Common myeloid progenitor, CD34-positive (primary cell): ENCODE measurements around the gene IL36B.
A peak's percentile ranks its signal among the peaks of the same experiment; 100 is the strongest.

Experiments used
- CTCF ChIA-PET: fragments of 350-600 bp; sonication (Branson Sonifier 250); formaldehyde crosslinking; loops from one replicate; lab custom pipeline; 2021; ENCODE audit warnings: antibody characterized with exemption; lab: Charles Lee
- POLR2A ChIA-PET: fragments of 350-600 bp; sonication (Branson Sonifier 250); formaldehyde crosslinking; loops from one replicate; lab custom pipeline; 2021; ENCODE audit warnings: antibody characterized with exemption; lab: Charles Lee
- DNase-seq, 3 donors: peaks; one replicate each; pipeline versions ENCODE4 v3.0.0 to v3.0.0-alpha.2; 2013
- H3K27ac ChIP-seq, 2 experiments: 1 replicate in 1 of 2; 2 replicates in 1 of 2; pipeline ENCODE4 v1.7.0; 2013; ENCODE audit warnings: inconsistent platforms in 2 of 2, low read length in 2 of 2, mild to moderate bottlenecking in 2 of 2, low read depth in 1 of 2, moderate library complexity in 1 of 2; ENCODE audit not compliant: severe bottlenecking in 2 of 2, insufficient read depth in 1 of 2, poor library complexity in 1 of 2
- H3K27me3 ChIP-seq, 5 experiments: replicated peaks in 2 of 5; 1 replicate in 3 of 5; 2 replicates in 2 of 5; pipeline versions ENCODE4 v1.6.1 to v1.7.0; 2013; ENCODE audit warnings: low read length in 4 of 5, mild to moderate bottlenecking in 2 of 5, moderate library complexity in 2 of 5, inconsistent platforms in 1 of 5; ENCODE audit not compliant: insufficient read depth in 5 of 5, control insufficient read depth in 4 of 5
- H3K36me3 ChIP-seq, 4 experiments: 1 replicate in 2 of 4; 2 replicates in 2 of 4; pipeline versions ENCODE4 v1.6.1 to v1.7.0; 2013; ENCODE audit warnings: low read length in 3 of 4, control low read depth in 1 of 4, mild to moderate bottlenecking in 1 of 4; ENCODE audit not compliant: control insufficient read depth in 4 of 4, insufficient read depth in 4 of 4
- H3K4me1 ChIP-seq, 4 experiments: 1 replicate in 3 of 4; 2 replicates in 1 of 4; pipeline versions ENCODE4 v1.6.1 to v1.7.1; 2013; ENCODE audit warnings: low read length in 3 of 4, mild to moderate bottlenecking in 3 of 4, control low read depth in 1 of 4, inconsistent platforms in 1 of 4, moderate library complexity in 1 of 4; ENCODE audit not compliant: control insufficient read depth in 4 of 4, insufficient read depth in 4 of 4; ENCODE audit errors: control extremely low read depth in 1 of 4
- H3K4me3 ChIP-seq, 7 experiments: 1 replicate in 4 of 7; 2 replicates in 3 of 7; pipeline versions ENCODE4 v1.5.1 to v1.7.0; 2013; ENCODE audit warnings: mild to moderate bottlenecking in 7 of 7, low read length in 6 of 7, moderate library complexity in 6 of 7, inconsistent platforms in 2 of 7, low read depth in 2 of 7, control low read depth in 1 of 7; ENCODE audit not compliant: insufficient read depth in 4 of 7, control insufficient read depth in 1 of 7; ENCODE audit errors: extremely low read depth in 1 of 7
- H3K9me3 ChIP-seq, 5 experiments: 1 replicate in 4 of 5; 2 replicates in 1 of 5; pipeline versions ENCODE4 v1.6.1 to v1.7.1; 2013; ENCODE audit warnings: low read length in 4 of 5, mild to moderate bottlenecking in 2 of 5, inconsistent platforms in 1 of 5, low read depth in 1 of 5, moderate library complexity in 1 of 5; ENCODE audit not compliant: control insufficient read depth in 4 of 5, insufficient read depth in 2 of 5; ENCODE audit errors: control extremely low read depth in 1 of 5
- WGBS: methylation state at CpG from one replicate; pipeline ENCODE4 v1.1.5; 2013; ENCODE audit not compliant: insufficient coverage; 5-methylcytosine and 5-hydroxymethylcytosine counted together

IL36B gene

DNA sequence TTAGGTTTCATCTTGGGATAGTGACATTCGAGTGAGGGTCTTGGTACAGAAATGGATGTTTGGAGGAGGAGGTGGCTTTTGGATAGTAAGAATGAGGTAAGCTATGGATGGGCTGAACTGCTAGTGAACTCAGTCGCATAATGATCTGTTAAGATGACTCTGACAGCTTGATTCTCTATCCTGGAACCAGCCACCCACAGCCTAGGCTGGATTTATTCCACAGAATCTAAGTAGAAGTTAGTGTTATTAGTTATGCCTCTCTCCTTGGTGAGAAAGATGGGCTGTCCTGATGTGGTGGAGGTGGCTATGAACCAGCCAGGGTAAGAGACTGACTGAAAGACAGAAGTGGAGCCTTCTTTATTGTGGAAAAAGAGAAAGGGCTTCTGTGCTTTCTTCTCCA, 25.0 kb downstream of the IL36B start:
- H3K36me3 ChIP-seq = no peaks in the 10 kb centered on the region
- no peaks in the 10 kb centered on the region for H3K4me1 ChIP-seq
- no peak overlapping the region for H3K27ac ChIP-seq
- DNase-seq = no peak
- no peaks in the 10 kb centered on the region for H3K9me3 ChIP-seq
- WGBS = 91% methylated on average over 1 of the region's 2 CpGs
- ChIA-PET CTCF (interaction anchor here (0.6 kb wide), 1 partner anchor 14 kb away, joined by 3 read pairs; no protein-coding TSS in a partner anchor), POLR2A (no interaction called here)
- H3K27me3 ChIP-seq = peaks cover 0 to 11% (median 6%) of the 10 kb centered on the region in 5 experiments
- H3K4me3 ChIP-seq = no peak overlapping the region

DNA sequence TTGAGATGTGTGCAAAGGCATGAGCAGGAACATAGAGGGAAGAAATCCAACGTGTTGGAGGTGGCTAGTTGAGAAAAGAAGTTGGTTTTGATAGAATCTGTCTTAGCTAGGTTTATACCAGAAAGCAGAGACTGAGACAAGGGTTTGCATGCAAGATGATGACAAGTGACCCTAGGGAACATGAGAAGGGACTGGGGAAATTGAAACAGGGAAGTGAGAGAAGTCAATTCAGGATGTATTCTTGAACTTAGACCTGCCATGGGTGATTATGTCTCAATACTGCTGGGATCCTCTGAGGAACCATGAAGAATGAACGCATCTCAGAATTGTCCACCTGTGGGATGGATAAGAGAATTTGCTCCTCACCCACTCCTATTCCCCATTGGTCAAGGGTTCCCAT, 26.9 kb downstream of the IL36B start:
- H3K4me3 ChIP-seq = no peak overlapping the region
- ChIA-PET POLR2A (no interaction called here), CTCF (no interaction called here)
- no peaks in the 10 kb centered on the region for H3K9me3 ChIP-seq
- H3K4me1 ChIP-seq = no peaks in the 10 kb centered on the region
- H3K36me3 ChIP-seq = no peaks in the 10 kb centered on the region
- DNase-seq = no peak
- peaks cover 0 to 10% (median 4%) of the 10 kb centered on the region in 5 experiments for H3K27me3 ChIP-seq
- no peak overlapping the region for H3K27ac ChIP-seq
- WGBS = 56% methylated on average over 1 of the region's 2 CpGs

DNA sequence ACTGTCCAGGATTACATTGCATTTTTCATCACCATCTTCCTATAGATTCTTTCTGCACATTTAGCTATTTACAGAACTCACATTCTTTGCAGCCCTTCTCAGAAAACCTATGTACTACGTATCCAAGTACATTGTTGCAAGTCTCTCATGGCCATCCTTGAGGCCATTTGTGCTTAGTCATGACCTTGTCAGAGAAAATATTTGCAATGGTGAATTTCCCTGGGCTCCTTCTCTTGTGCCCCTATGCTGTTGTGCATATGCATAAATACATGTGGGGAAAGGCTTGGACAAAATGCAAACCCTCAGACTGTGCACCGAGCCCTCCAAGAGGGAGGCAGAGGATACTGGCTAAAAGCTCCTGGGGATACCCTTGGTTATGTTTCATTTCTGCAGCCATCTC, 27.9 kb downstream of the IL36B start:
- H3K36me3 ChIP-seq = no peaks in the 10 kb centered on the region
- peaks cover 0 to 9% (median 4%) of the 10 kb centered on the region in 5 experiments for H3K27me3 ChIP-seq
- 100% methylated on average over 2 of the region's 2 CpGs for WGBS
- ChIA-PET CTCF (interaction anchor here (0.6 kb wide), 1 partner anchor 83 kb away, joined by 3 read pairs; no protein-coding TSS in a partner anchor), POLR2A (no interaction called here)
- no peak for DNase-seq
- H3K9me3 ChIP-seq = no peaks in the 10 kb centered on the region
- H3K4me1 ChIP-seq = no peaks in the 10 kb centered on the region
- no peak overlapping the region for H3K27ac ChIP-seq
- no peak overlapping the region for H3K4me3 ChIP-seq

DNA sequence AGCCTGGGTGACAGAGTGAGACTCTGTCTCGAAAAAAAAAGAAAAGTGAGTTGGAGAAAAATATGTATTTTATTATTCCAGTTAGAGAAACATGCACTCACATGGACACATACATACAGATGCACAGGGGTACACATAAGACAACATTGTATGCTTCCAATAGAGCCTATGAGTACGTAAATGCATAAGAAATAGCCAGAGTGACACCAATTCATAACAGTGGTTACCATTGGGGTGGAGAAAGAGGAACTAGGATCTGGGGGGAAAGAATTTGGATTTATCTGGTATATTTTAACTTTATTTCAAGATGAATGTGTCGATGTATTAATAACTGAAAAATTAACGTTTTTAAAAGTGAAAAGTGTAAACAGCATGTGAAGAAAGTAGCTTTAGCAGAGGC, 31.4 kb downstream of the IL36B start:
- no peaks in the 10 kb centered on the region for H3K4me1 ChIP-seq
- ChIA-PET POLR2A (no interaction called here), CTCF (no interaction called here)
- WGBS = 33% methylated on average over 2 of the region's 4 CpGs
- DNase-seq = peak in 1 of 3 donors; percentile 3
- no peaks in the 10 kb centered on the region for H3K36me3 ChIP-seq
- no peak overlapping the region for H3K4me3 ChIP-seq
- no peak overlapping the region for H3K27ac ChIP-seq
- peaks cover 0 to 7% (median 0%) of the 10 kb centered on the region in 5 experiments for H3K27me3 ChIP-seq
- H3K9me3 ChIP-seq = peaks cover 0 to 3% (median 0%) of the 10 kb centered on the region in 5 experiments

DNA sequence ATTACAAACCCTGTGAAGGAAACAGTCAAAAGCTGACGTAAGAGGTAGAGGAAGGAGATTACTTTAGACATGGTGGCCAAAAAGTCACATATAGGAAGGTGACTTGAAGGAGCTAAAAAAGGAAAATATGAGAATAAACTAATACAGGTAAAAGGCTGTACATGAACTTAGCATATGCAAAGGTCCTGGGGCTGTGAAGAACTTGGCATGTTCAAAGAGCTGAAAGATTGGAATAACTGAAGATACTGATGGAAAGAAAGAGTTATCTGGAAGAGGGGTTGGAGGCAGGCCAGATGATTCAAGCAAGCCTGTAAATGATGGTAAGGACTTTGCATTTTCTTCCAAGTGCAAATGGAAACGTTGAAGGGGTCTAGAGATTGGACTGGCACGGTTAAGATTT, 34.2 kb downstream of the IL36B start:
- Histone ChIP-seq H3K36me3 (no peaks in the 10 kb centered on the region), H3K9me3 (peaks cover 0 to 3% (median 0%) of the 10 kb centered on the region in 5 experiments), H3K4me3 (no peak overlapping the region), H3K27me3 (no peaks in the 10 kb centered on the region), H3K4me1 (no peaks in the 10 kb centered on the region), H3K27ac (no peak overlapping the region)
- no peak for DNase-seq
- 89% methylated on average over 3 of the region's 3 CpGs for WGBS
- CTCF ChIA-PET = no interaction called here
- POLR2A ChIA-PET = no interaction called here

DNA sequence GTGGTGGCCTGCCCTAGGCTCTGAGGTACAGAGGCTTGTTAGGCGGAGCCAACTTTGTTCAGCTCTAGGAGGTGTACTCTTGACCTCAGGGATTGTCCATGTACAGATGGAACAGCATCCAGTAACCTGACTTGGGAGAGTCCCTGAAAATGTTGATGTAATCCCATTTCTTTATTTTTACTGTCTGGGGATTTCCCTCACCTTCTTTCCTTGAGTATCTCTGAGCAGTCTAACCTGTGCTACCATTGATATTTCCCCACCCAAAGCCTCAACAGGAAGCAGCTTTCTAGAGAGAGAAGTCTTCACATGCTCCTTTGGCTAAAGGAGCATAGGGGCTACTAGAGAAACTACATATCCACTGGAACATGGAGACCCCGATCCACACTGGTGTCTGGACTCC, 37.0 kb downstream of the IL36B start:
- H3K4me3 ChIP-seq = no peak overlapping the region
- 90% methylated on average over 2 of the region's 2 CpGs for WGBS
- POLR2A ChIA-PET = no interaction called here

DNA sequence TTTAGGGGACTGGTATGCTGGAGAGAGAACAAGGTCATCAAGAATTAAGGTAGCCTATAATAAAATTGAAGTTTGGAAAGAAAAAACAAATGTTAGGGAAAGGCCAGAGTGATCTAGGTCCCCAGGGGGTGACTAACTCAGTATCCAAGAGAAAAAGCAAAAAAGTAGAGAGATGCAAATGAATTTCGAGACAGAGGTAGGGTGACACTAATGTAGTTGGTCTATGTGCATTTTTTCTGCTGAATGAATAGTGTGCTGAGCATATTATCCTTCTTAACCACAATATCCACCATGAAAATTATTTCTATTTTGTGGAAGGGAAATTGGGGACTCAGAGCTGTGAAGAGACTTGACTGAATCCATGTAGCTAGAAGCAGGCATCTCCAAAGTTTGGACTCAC, 37.6 kb downstream of the IL36B start:
- ChIA-PET POLR2A (no interaction called here), CTCF (no interaction called here)
- DNase-seq = no peak
- H3K36me3 ChIP-seq = no peaks in the 10 kb centered on the region
- no peak overlapping the region for H3K4me3 ChIP-seq
- H3K27me3 ChIP-seq = peaks cover 0 to 2% (median 0%) of the 10 kb centered on the region in 5 experiments
- H3K9me3 ChIP-seq = peaks cover 0 to 3% (median 0%) of the 10 kb centered on the region in 5 experiments
- H3K27ac ChIP-seq = no peak overlapping the region
- H3K4me1 ChIP-seq = no peaks in the 10 kb centered on the region
- no CpG with 5 or more reads among the region's 1 CpG for WGBS

More for the DNA sequence above, 37.0 kb downstream of the IL36B start:
- H3K27me3 ChIP-seq = no peaks in the 10 kb centered on the region
- no peak for DNase-seq
- CTCF ChIA-PET = no interaction called here
- H3K27ac ChIP-seq = no peak overlapping the region
- H3K36me3 ChIP-seq = no peaks in the 10 kb centered on the region
- peaks cover 0 to 3% (median 0%) of the 10 kb centered on the region in 5 experiments for H3K9me3 ChIP-seq
- H3K4me1 ChIP-seq = no peaks in the 10 kb centered on the region
